A549 (cell line): Measurements from ENCODE around the gene CARNS1.

ENCODE experiments used
- BHLHE40 ChIP-seq: IDR thresholded peaks from 2 replicates; pipeline ENCODE4 v1.6.1; 2012; ENCODE audit warnings: low read depth, low read length, inconsistent platforms
- CBX2 ChIP-seq: fragments of 200-600 bp; sonication (generic); IDR thresholded peaks from 2 replicates; pipeline ENCODE4 v1.6.1; 2016; ENCODE audit warnings: low read depth, mild to moderate bottlenecking, borderline replicate concordance
- EP300 ChIP-seq, 2 experiments: fragments of >200 bp; sonication (Bioruptor Twin); formaldehyde crosslinking; IDR thresholded peaks; 2 replicates in 1 of 2; 3 replicates in 1 of 2; pipeline ENCODE4 v1.6.1; 2016 to 2017
- JUNB ChIP-seq: fragments of >200 bp; sonication (Bioruptor Twin); formaldehyde crosslinking; IDR thresholded peaks from 2 replicates; pipeline ENCODE4 v1.6.1; 2016
- MAFK ChIP-seq: fragments of 450-650 bp; IDR thresholded peaks from 2 replicates; pipeline ENCODE4 v1.6.1; 2014; ENCODE audit not compliant: partially characterized antibody
- POLR2A ChIP-seq: IDR thresholded peaks from 2 replicates; pipeline ENCODE4 v1.6.1; 2012; ENCODE audit warnings: mild to moderate bottlenecking, low read length
- RFX5 ChIP-seq: fragments of 450-650 bp; IDR thresholded peaks from 2 replicates; pipeline ENCODE4 v1.7.1; 2014; ENCODE audit warnings: antibody characterized with exemption, mild to moderate bottlenecking, moderate library complexity
- SREBF2 ChIP-seq: fragments of 450-650 bp; IDR thresholded peaks from 2 replicates; pipeline ENCODE4 v1.6.1; 2014; ENCODE audit warnings: mild to moderate bottlenecking, moderate library complexity
- TF ChIP-seq, protein P1 (sequence below): fragments of >200 bp; sonication (Bioruptor Twin); formaldehyde crosslinking; IDR thresholded peaks from 3 replicates; pipeline ENCODE4 v1.5.1; 2016
- TF ChIP-seq, protein P2 (sequence below): fragments of 150-350 bp; IDR thresholded peaks from 2 replicates; pipeline ENCODE4 v1.6.1; 2014; ENCODE audit warnings: low read depth, mild to moderate bottlenecking, low read length
- TF ChIP-seq, protein P3 (sequence below): fragments of 200-600 bp; sonication (generic); IDR thresholded peaks from 2 replicates; pipeline ENCODE4 v1.6.1; 2016; ENCODE audit warnings: antibody characterized with exemption, mild to moderate bottlenecking, moderate library complexity
- TF ChIP-seq, protein P4 (sequence below): IDR thresholded peaks from 2 replicates; pipeline ENCODE4 v1.6.1; 2012

DNA sequence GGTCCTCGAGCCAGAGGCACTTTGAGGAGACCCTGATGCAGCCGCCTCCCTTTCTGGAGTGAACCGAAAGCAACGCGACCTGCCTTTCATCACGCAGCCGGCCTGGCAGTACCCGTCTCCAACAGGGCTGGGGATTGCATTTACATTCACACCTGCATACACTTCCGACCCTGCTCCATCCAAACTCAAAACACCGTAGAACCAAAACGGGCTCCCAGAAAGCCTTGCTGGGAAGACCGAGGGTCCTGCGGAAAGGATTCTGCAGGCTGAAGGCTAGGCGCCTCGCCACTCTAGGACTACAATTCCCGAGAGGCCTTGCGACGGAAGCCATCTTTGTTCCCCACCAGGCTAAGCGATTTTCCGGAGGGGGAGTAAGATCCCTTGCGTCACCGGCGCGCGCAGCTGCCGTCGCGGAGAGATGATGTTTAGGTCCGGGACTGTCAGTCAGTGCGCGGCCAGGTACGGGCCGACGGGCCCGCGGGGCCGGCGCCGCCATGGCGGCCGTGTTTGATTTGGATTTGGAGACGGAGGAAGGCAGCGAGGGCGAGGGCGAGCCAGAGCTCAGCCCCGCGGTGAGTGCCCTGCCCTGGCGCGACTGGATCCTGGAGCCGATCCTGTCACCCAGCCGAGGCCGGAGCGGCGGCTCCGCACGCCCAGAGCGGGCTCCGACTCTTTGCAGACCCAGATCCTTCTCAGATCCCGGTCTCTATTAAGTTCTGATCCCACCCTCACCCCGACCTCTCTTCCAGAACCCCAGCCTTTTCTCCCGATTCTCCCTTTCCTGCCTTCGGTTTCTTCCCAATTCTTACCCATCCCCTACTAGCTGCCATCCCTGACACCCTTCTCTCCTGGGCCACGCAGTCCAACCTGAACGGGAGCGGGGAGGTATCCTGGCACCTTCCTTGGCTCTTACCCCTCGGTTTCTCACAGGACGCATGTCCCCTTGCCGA, 12.8 kb downstream of the CARNS1 start, which contains the start of gene RPS6KB2:
- TF ChIP-seq, protein P1, sequence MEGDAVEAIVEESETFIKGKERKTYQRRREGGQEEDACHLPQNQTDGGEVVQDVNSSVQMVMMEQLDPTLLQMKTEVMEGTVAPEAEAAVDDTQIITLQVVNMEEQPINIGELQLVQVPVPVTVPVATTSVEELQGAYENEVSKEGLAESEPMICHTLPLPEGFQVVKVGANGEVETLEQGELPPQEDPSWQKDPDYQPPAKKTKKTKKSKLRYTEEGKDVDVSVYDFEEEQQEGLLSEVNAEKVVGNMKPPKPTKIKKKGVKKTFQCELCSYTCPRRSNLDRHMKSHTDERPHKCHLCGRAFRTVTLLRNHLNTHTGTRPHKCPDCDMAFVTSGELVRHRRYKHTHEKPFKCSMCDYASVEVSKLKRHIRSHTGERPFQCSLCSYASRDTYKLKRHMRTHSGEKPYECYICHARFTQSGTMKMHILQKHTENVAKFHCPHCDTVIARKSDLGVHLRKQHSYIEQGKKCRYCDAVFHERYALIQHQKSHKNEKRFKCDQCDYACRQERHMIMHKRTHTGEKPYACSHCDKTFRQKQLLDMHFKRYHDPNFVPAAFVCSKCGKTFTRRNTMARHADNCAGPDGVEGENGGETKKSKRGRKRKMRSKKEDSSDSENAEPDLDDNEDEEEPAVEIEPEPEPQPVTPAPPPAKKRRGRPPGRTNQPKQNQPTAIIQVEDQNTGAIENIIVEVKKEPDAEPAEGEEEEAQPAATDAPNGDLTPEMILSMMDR: no peak
- TF ChIP-seq POLR2A: peak; percentile 82
- TF ChIP-seq SREBF2: no peak
- TF ChIP-seq CBX2: no peak
- TF ChIP-seq EP300 (IDR thresholded peaks at IDR 0.05): no peak
- TF ChIP-seq, protein P2, sequence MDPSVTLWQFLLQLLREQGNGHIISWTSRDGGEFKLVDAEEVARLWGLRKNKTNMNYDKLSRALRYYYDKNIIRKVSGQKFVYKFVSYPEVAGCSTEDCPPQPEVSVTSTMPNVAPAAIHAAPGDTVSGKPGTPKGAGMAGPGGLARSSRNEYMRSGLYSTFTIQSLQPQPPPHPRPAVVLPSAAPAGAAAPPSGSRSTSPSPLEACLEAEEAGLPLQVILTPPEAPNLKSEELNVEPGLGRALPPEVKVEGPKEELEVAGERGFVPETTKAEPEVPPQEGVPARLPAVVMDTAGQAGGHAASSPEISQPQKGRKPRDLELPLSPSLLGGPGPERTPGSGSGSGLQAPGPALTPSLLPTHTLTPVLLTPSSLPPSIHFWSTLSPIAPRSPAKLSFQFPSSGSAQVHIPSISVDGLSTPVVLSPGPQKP: no peak
- TF ChIP-seq BHLHE40: no peak
- TF ChIP-seq MAFK: no peak
- TF ChIP-seq RFX5: no peak; the same call in 1 of the 2 replicates
- TF ChIP-seq, protein P3, sequence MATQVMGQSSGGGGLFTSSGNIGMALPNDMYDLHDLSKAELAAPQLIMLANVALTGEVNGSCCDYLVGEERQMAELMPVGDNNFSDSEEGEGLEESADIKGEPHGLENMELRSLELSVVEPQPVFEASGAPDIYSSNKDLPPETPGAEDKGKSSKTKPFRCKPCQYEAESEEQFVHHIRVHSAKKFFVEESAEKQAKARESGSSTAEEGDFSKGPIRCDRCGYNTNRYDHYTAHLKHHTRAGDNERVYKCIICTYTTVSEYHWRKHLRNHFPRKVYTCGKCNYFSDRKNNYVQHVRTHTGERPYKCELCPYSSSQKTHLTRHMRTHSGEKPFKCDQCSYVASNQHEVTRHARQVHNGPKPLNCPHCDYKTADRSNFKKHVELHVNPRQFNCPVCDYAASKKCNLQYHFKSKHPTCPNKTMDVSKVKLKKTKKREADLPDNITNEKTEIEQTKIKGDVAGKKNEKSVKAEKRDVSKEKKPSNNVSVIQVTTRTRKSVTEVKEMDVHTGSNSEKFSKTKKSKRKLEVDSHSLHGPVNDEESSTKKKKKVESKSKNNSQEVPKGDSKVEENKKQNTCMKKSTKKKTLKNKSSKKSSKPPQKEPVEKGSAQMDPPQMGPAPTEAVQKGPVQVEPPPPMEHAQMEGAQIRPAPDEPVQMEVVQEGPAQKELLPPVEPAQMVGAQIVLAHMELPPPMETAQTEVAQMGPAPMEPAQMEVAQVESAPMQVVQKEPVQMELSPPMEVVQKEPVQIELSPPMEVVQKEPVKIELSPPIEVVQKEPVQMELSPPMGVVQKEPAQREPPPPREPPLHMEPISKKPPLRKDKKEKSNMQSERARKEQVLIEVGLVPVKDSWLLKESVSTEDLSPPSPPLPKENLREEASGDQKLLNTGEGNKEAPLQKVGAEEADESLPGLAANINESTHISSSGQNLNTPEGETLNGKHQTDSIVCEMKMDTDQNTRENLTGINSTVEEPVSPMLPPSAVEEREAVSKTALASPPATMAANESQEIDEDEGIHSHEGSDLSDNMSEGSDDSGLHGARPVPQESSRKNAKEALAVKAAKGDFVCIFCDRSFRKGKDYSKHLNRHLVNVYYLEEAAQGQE: no peak; the same call in 1 of the 2 replicates
- TF ChIP-seq, protein P4, sequence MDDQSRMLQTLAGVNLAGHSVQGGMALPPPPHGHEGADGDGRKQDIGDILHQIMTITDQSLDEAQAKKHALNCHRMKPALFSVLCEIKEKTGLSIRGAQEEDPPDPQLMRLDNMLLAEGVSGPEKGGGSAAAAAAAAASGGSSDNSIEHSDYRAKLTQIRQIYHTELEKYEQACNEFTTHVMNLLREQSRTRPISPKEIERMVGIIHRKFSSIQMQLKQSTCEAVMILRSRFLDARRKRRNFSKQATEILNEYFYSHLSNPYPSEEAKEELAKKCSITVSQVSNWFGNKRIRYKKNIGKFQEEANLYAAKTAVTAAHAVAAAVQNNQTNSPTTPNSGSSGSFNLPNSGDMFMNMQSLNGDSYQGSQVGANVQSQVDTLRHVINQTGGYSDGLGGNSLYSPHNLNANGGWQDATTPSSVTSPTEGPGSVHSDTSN: peak; percentile 80
- TF ChIP-seq JUNB: no peak
